Panc1 (cell line): ENCODE data around the gene MAPKAP1. TPM values are rescaled to one million over a fixed set of nuclear protein-coding genes. Genes with fewer than 3 reads are reported as not detected.

ENCODE experiments used
- ATAC-seq: fragments of 200-7000 bp; cut with Tn5 transposase; 2 replicates; pipeline ENCODE4 v1.9.1; 2020; ENCODE audit warnings: mild to moderate bottlenecking, moderate library complexity
- Bru-seq: library from RNA; stranded (reverse); fragments of 400-500 nt; gene quantifications from one replicate; lab custom pipeline; 2021; lab: Mats Ljungman, UMichigan
- BruChase-seq, 2 experiments: library from RNA; stranded (reverse); fragments of 400-500 nt; gene quantifications; one replicate each; lab custom pipeline; 2021; lab: Mats Ljungman, UMichigan
- BruUV-seq: library from RNA; stranded (reverse); fragments of 400-500 nt; replicated peaks from 2 replicates; lab custom pipeline; 2021; lab: Mats Ljungman, UMichigan
- CTCF ChIA-PET: fragments of 300-600 bp; sonication (Branson Sonifier 250); formaldehyde crosslinking; loops from one replicate; lab custom pipeline; 2022; ENCODE audit warnings: antibody characterized with exemption; lab: Charles Lee
- POLR2A ChIA-PET: fragments of 300-600 bp; sonication (Branson Sonifier 250); formaldehyde crosslinking; loops from one replicate; lab custom pipeline; 2022; ENCODE audit warnings: antibody characterized with exemption; lab: Charles Lee
- DNase-seq: peaks from one replicate; pipeline ENCODE4 v3.0.0-alpha.2; 2010; ENCODE audit warnings: low read depth, low spot score
- H3K27ac ChIP-seq: 2 replicates; pipeline ENCODE4 v1.5.1; 2011; ENCODE audit warnings: mild to moderate bottlenecking, low read length, inconsistent platforms
- H3K27me3 ChIP-seq: fragments of 200-500 bp; sonication (Bioruptor generic); 2 replicates; pipeline ENCODE4 v1.6.0; 2014; ENCODE audit warnings: low read length, inconsistent platforms; ENCODE audit not compliant: control insufficient read depth, insufficient read depth
- H3K36me3 ChIP-seq: fragments of 200-500 bp; sonication (Bioruptor generic); 2 replicates; pipeline ENCODE4 v1.5.1; 2014; ENCODE audit warnings: inconsistent platforms, mild to moderate bottlenecking, low read length, moderate library complexity; ENCODE audit not compliant: control insufficient read depth, insufficient read depth
- H3K4me1 ChIP-seq: 2 replicates; pipeline ENCODE4 v1.5.1; 2011; ENCODE audit warnings: inconsistent platforms, mild to moderate bottlenecking, low read length, moderate library complexity; ENCODE audit not compliant: control insufficient read depth, insufficient read depth
- H3K4me3 ChIP-seq, 2 experiments: 2 replicates each; pipeline ENCODE4 v1.5.1; 2011 to 2012; ENCODE audit warnings: low read depth in 2 of 2, low read length in 2 of 2, mild to moderate bottlenecking in 2 of 2, inconsistent platforms in 1 of 2, moderate library complexity in 1 of 2
- H3K9me3 ChIP-seq: fragments of 200-500 bp; sonication (Bioruptor generic); 2 replicates; pipeline ENCODE4 v1.5.1; 2014; ENCODE audit warnings: low read depth, mild to moderate bottlenecking, inconsistent platforms, low read length, moderate library complexity; ENCODE audit not compliant: control insufficient read depth, insufficient read depth
- POLR2AphosphoS5 ChIP-seq: IDR thresholded peaks from 2 replicates; pipeline ENCODE4 v1.6.1; 2012; ENCODE audit warnings: mild to moderate bottlenecking, low read depth, low read length, moderate library complexity
- SIN3A ChIP-seq: IDR thresholded peaks from 2 replicates; pipeline ENCODE4 v1.6.1; 2012; ENCODE audit warnings: low read depth, mild to moderate bottlenecking, low read length, moderate library complexity, borderline replicate concordance; ENCODE audit not compliant: insufficient read depth
- TCF7L2 ChIP-seq: IDR thresholded peaks from 2 replicates; pipeline ENCODE4 v1.6.1; 2011; ENCODE audit warnings: mild to moderate bottlenecking, low read depth, low read length, inconsistent platforms
- in situ Hi-C: cut with HindIII; loops from 2 replicates; pipeline ENCODE4 v1.10.0; 2016; ENCODE audit warnings: low sequenced_read_pairs, low pct_unique_long_range_greater_than_20kb
- intact Hi-C: fragments of 100-400 bp; cut with micrococcal nuclease; formaldehyde crosslinking; loops from one replicate; pipeline ENCODE4 v1.10.0; 2022; ENCODE audit not compliant: unreplicated experiment
- long read RNA-seq: library from polyadenylated mRNA; unstranded; transcript quantifications from one replicate; pipeline ENCODE4 v2.0.0, GENCODE V29; 2021; ENCODE audit not compliant: unreplicated experiment
- polyA plus RNA-seq: library from polyadenylated mRNA; unstranded; fragments of >200 nt; gene quantifications from one replicate; pipeline ENCODE4 v1.2.1, GENCODE V29; 2012; ENCODE audit warnings: missing spikeins; ENCODE audit not compliant: insufficient read length
- total RNA-seq: library from RNA; stranded (reverse); gene quantifications from one replicate; pipeline ENCODE4 v1.2.1, GENCODE V29; 2021; ENCODE audit not compliant: unreplicated experiment
- TF ChIP-seq, protein P1 (sequence below): fragments of 450-650 bp; IDR thresholded peaks from 2 replicates; pipeline ENCODE4 v1.5.1; 2017; ENCODE audit warnings: mild to moderate bottlenecking
- TF ChIP-seq, protein P2 (sequence below), 2 experiments: IDR thresholded peaks; 2 replicates each; pipeline ENCODE4 v1.6.1; 2011 to 2012; ENCODE audit warnings: low read depth in 2 of 2, control low read depth in 1 of 2, low read length in 1 of 2, mild to moderate bottlenecking in 1 of 2, moderate library complexity in 1 of 2; ENCODE audit not compliant: insufficient read depth in 1 of 2

Gene MAPKAP1
- 72.7 TPM for total RNA-seq
- 82.6 TPM for polyA plus RNA-seq
- Bru-seq, nascent RNA, result percentile 75 among the genes with signal in this experiment
- percentile 62 among the genes with signal in this experiment for BruChase-seq, experiment 1, labeled RNA remaining after a 2-hour chase
- BruChase-seq, experiment 2, labeled RNA remaining after a 6-hour chase, result percentile 67 among the genes with signal in this experiment
- long read RNA-seq, transcript MAPKAP1-207 (8 exons, 1,586 nt), result minor isoform, 13 of 189 reads
- long read RNA-seq, transcript MAPKAP1-201 (12 exons, 3,395 nt), result minor isoform, 48 of 189 reads
- long read RNA-seq, transcript MAPKAP1-202 (11 exons, 3,256 nt), result major isoform, 55 of 189 reads
- long read RNA-seq, partial matches to known transcripts, result 22 of 189 reads
- long read RNA-seq, other reads (novel, unspliced or antisense), result 46 of 189 reads

DNA sequence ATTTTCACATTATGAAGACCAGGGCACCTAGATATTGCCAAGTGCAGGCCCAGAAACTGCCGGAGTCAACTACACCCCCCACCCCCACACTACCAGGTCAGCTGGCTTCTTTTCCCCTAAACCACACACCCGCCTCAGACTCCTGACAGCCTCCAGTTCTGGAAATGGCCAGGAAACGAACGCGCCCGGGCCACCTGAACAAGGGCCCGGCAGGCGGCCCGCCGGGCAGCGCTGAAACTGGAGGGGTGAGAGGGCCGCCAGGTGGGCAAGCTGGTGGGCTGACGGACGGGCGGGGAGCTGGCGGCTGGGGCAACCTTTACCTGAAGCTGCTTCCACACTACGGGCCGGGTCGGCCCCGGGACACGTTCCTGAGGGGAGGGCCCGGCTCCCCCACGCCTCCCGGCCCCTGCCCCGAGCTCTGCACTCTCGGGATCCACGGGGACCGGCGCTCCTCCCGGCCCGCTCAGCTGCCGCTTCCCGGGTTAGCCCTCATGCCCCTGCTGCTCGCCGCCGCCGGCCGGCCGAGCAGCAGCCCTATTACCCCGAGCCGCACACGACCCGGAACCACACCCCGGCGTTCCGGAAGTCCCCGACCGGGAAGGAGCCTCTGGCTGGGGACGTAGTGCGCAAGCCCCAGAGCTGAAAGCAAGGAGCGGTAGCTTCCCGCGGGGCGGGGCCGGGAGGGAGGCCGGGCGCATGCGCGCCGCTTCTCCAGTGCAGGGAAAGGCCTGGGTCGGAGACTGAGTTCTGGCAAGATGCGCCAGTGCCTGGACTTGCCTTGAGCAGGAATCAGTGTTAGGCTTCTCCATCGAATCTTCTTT is at the start of gene MAPKAP1:
MAPKAP1 (minus strand) TSS at position 558 of the 821 bp plus-strand sequence. CDS start 34,634 bp downstream, outside the sequence.
- TF ChIP-seq POLR2AphosphoS5 (peak; percentile 91), TCF7L2 (no peak), SIN3A (no peak)
- TF ChIP-seq, protein P1, sequence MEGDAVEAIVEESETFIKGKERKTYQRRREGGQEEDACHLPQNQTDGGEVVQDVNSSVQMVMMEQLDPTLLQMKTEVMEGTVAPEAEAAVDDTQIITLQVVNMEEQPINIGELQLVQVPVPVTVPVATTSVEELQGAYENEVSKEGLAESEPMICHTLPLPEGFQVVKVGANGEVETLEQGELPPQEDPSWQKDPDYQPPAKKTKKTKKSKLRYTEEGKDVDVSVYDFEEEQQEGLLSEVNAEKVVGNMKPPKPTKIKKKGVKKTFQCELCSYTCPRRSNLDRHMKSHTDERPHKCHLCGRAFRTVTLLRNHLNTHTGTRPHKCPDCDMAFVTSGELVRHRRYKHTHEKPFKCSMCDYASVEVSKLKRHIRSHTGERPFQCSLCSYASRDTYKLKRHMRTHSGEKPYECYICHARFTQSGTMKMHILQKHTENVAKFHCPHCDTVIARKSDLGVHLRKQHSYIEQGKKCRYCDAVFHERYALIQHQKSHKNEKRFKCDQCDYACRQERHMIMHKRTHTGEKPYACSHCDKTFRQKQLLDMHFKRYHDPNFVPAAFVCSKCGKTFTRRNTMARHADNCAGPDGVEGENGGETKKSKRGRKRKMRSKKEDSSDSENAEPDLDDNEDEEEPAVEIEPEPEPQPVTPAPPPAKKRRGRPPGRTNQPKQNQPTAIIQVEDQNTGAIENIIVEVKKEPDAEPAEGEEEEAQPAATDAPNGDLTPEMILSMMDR, result no peak
- TF ChIP-seq, protein P2, sequence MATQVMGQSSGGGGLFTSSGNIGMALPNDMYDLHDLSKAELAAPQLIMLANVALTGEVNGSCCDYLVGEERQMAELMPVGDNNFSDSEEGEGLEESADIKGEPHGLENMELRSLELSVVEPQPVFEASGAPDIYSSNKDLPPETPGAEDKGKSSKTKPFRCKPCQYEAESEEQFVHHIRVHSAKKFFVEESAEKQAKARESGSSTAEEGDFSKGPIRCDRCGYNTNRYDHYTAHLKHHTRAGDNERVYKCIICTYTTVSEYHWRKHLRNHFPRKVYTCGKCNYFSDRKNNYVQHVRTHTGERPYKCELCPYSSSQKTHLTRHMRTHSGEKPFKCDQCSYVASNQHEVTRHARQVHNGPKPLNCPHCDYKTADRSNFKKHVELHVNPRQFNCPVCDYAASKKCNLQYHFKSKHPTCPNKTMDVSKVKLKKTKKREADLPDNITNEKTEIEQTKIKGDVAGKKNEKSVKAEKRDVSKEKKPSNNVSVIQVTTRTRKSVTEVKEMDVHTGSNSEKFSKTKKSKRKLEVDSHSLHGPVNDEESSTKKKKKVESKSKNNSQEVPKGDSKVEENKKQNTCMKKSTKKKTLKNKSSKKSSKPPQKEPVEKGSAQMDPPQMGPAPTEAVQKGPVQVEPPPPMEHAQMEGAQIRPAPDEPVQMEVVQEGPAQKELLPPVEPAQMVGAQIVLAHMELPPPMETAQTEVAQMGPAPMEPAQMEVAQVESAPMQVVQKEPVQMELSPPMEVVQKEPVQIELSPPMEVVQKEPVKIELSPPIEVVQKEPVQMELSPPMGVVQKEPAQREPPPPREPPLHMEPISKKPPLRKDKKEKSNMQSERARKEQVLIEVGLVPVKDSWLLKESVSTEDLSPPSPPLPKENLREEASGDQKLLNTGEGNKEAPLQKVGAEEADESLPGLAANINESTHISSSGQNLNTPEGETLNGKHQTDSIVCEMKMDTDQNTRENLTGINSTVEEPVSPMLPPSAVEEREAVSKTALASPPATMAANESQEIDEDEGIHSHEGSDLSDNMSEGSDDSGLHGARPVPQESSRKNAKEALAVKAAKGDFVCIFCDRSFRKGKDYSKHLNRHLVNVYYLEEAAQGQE (IDR thresholded peaks at IDR 0.05; ENCODE audit: insufficient read depth in 1 of 2, low read depth in 2 of 2, low read length in 1 of 2), result no peak
- BruUV-seq, result no TSS peak

DNA sequence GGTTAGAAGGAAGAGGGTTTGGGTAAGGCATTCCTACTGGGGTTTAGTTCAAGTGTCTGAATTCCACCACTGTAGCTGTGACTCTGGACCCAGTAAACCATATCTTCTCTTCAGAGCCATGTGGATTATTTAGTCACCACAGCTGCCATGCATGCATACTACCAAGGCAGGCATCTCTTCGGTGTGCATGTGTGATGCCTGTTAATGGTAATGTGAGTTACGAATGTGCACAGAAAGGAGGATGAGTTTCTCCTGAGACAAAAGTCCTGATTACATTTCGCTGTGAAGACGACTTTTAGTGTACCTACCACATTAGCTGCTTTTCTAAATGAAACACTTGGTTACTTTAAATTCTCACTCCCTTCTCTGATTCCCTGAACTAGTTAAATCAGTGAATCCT is 49.5 kb upstream of the MAPKAP1 start:
- Histone ChIP-seq H3K9me3 (no peaks in the 10 kb centered on the region), H3K27ac (no peak overlapping the region), H3K36me3 (peaks cover 14% of the 10 kb centered on the region), H3K27me3 (no peaks in the 10 kb centered on the region), H3K4me1 (peaks cover 22% of the 10 kb centered on the region; the same call in 1 of the 2 replicates), H3K4me3 (no peak overlapping the region)
- in situ Hi-C loops, result no loop called here
- DNase-seq (no peak), ATAC-seq (no peak)
- intact Hi-C loops, result no loop called here
- no TSS peak for BruUV-seq
- ChIA-PET POLR2A (interaction anchor here (0.7 kb wide), 1 partner anchor 246 kb away, joined by 3 read pairs; no protein-coding TSS in a partner anchor), CTCF (no interaction called here)
- TF ChIP-seq, protein P2 (IDR thresholded peaks at IDR 0.05; ENCODE audit: insufficient read depth in 1 of 2, low read depth in 2 of 2, low read length in 1 of 2), result no peak
- TF ChIP-seq TCF7L2 (no peak), POLR2AphosphoS5 (no peak), SIN3A (no peak)
- TF ChIP-seq, protein P1, result no peak

More for the DNA sequence above, at the start of gene MAPKAP1:
- intact Hi-C loops (no loop called here), in situ Hi-C loops (no loop called here)
- Histone ChIP-seq H3K4me3 (peak within 1 kb of the TSS; percentile 89 to 93), H3K27ac (peak within 1 kb of the TSS; percentile 94), H3K27me3 (no peaks in the 10 kb centered on the region), H3K9me3 (no peaks in the 10 kb centered on the region), H3K36me3 (peaks cover 5% of the 10 kb centered on the region; the same call in 1 of the 2 replicates), H3K4me1 (peaks cover 11% of the 10 kb centered on the region)
- ATAC-seq (peak; percentile 100), DNase-seq (peak; percentile 62)
- ChIA-PET CTCF (no interaction called here), POLR2A (interaction anchor here (0.6 kb wide), 1 partner anchor 71 kb away, joined by 3 read pairs; no protein-coding TSS in a partner anchor)
